Peyer's patch (tissue), 4 donors: ENCODE results near the gene C18orf63.

ENCODE experiments used
- POLR2A ChIP-seq, 2 donors: fragments of 450-650 bp; IDR thresholded peaks; one replicate each; pipeline ENCODE4 v1.5.1; 2017; ENCODE audit warnings: antibody characterized with exemption in 2 of 2, mild to moderate bottlenecking in 2 of 2, moderate library complexity in 2 of 2
- TF ChIP-seq, protein P1 (sequence below), 6 experiments: fragments of 450-650 bp in 4 of 6; fragments of 200-600 bp in 2 of 6; sonication (generic) in 1 of 6; IDR thresholded peaks; one replicate each; pipeline ENCODE4 v1.5.1; 2017 to 2019; ENCODE audit warnings: antibody characterized with exemption in 6 of 6, mild to moderate bottlenecking in 3 of 6, moderate library complexity in 1 of 6

DNA sequence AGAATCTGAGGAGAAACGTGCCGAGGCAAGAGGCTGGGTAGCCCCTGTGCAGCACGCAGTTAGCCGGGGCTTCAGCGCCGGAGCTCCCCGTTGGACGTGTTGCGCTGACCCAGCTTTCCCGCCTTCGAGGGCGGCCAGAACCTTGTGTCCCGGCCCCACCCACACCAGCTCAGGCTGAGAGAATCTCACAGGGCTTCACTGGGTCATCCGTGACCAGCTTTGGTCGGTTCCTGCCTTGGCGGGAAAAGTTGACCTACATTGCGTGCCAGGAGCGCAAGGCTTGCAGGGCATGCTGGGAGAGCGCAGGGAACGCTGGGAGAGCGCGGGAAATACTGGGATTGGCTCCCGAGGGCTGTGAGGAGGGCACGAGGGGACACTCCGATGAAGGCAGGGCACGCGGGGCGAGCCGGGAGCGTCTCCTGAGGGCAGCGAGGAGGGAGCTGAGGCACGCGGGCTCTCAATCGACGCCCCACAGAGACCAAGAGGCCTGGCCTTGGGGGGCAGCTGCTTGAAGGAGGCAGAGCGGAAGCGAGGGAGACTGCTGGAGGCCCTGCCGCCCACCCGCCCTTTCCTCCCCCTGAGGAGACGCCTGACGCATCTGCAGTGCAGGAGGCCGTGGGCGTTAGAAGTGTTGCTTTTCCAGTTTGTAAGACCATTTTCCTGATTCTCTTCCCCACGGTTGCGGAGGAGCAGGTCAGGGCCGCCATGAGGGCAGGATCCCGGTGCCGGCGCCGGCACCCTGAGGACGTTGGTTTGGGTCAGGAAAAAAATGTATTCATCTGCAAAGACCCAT lies at the start of gene C18orf63:
- TF ChIP-seq, protein P1, sequence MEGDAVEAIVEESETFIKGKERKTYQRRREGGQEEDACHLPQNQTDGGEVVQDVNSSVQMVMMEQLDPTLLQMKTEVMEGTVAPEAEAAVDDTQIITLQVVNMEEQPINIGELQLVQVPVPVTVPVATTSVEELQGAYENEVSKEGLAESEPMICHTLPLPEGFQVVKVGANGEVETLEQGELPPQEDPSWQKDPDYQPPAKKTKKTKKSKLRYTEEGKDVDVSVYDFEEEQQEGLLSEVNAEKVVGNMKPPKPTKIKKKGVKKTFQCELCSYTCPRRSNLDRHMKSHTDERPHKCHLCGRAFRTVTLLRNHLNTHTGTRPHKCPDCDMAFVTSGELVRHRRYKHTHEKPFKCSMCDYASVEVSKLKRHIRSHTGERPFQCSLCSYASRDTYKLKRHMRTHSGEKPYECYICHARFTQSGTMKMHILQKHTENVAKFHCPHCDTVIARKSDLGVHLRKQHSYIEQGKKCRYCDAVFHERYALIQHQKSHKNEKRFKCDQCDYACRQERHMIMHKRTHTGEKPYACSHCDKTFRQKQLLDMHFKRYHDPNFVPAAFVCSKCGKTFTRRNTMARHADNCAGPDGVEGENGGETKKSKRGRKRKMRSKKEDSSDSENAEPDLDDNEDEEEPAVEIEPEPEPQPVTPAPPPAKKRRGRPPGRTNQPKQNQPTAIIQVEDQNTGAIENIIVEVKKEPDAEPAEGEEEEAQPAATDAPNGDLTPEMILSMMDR (IDR thresholded peaks at IDR 0.05): no peak
- no peak for TF ChIP-seq POLR2A (IDR thresholded peaks at IDR 0.05)
